ENCODE results near the gene PEAK1. TPM values are rescaled to one million over a fixed set of nuclear protein-coding genes. Genes with fewer than 3 reads are reported as not detected.
A peak's percentile ranks its signal among the peaks of the same experiment; 100 is the strongest.

The PEAK1 gene
- total RNA-seq, 4 donors from 2014 or later: 14.5 to 31.1 (median 25.9) TPM

DNA sequence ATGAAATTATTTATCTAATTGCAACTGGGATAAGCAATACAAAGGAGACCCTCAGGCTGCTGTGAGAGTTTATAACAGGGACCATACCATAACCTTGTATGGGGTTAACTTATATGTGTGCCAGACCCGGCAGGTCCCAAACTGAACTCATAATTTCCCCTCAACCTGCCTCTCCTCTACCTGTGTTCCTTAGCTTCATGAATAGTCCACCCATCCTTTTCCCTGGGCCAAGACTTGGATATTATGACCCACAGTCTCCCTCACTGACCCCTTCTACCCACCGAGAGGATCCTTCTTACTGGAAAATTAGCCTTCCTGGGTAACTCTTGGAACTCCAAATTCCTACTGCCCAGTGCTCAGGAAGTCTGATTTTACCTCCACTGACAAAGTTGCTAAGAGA lies 345.6 kb downstream of the PEAK1 start:
- no peak overlapping the region for H3K27ac ChIP-seq
- TF ChIP-seq POLR2A (IDR thresholded peaks at IDR 0.05): no peak
- TF ChIP-seq EP300 (IDR thresholded peaks at IDR 0.05): no peak
- TF ChIP-seq, protein P1, sequence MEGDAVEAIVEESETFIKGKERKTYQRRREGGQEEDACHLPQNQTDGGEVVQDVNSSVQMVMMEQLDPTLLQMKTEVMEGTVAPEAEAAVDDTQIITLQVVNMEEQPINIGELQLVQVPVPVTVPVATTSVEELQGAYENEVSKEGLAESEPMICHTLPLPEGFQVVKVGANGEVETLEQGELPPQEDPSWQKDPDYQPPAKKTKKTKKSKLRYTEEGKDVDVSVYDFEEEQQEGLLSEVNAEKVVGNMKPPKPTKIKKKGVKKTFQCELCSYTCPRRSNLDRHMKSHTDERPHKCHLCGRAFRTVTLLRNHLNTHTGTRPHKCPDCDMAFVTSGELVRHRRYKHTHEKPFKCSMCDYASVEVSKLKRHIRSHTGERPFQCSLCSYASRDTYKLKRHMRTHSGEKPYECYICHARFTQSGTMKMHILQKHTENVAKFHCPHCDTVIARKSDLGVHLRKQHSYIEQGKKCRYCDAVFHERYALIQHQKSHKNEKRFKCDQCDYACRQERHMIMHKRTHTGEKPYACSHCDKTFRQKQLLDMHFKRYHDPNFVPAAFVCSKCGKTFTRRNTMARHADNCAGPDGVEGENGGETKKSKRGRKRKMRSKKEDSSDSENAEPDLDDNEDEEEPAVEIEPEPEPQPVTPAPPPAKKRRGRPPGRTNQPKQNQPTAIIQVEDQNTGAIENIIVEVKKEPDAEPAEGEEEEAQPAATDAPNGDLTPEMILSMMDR (IDR thresholded peaks at IDR 0.05): no peak
- TF ChIP-seq POLR2AphosphoS5 (IDR thresholded peaks at IDR 0.05): no peak
- WGBS: 92% methylated on average over 2 of the region's 2 CpGs
- no peak for DNase-seq (ENCODE audit: low spot score in 2 of 2)
- no peaks in the 10 kb centered on the region for H3K27me3 ChIP-seq
- no peaks in the 10 kb centered on the region for H3K9me3 ChIP-seq
- H3K4me1 ChIP-seq: peaks cover 12% of the 10 kb centered on the region
- H3K4me3 ChIP-seq: no peak overlapping the region
- H3K36me3 ChIP-seq: no peaks in the 10 kb centered on the region

DNA sequence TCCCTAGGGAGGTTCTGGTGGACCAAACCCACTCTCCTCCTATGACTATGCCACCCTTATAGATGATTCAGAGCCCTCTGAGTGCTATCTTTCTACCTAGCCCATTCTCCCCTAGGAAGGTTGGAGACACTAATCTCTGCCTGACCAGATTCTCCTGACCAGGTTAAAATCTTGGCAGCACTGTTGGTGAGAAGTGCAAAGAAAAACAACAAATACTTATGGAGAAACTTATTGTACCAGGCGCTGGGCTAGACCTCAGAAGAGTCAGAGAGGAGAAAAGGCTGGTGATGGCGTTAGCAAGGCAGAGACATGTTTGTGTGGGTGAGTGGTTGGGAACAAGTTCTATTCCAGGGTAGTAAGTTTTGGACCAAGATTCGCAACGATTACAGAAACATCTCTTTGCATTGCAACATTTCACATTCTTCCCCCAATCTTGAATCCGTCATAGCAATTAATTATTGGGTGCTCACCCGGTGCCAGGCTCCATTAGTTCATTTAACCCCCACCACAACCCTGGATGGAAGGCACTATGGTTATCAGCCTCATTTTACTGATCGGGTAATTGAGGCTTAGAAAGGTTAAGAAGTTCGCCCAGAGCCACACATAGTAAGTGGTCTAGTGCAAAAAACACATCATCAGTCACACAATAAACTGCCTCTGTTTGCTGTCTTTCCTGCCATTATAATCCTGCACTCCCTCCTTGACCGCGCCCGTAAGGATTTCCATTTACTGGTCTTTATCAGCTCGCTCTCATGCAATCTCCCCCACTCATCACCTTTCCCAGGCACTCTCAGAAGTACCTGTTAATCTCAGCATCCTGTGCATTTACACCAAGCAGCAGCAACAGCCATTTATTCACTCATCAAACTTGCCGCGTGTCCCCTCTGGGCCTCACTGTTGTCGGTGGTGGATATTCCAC lies 348.3 kb downstream of the PEAK1 start:
- no peak for TF ChIP-seq EP300 (IDR thresholded peaks at IDR 0.05)
- TF ChIP-seq, protein P1 (IDR thresholded peaks at IDR 0.05): no peak
- TF ChIP-seq POLR2AphosphoS5 (IDR thresholded peaks at IDR 0.05): no peak
- H3K9me3 ChIP-seq: no peaks in the 10 kb centered on the region
- peak overlapping the region; percentile 93 for H3K27ac ChIP-seq
- H3K4me3 ChIP-seq: peak overlapping the region; percentile 91
- H3K27me3 ChIP-seq: no peaks in the 10 kb centered on the region
- no peaks in the 10 kb centered on the region for H3K36me3 ChIP-seq
- H3K4me1 ChIP-seq: peaks cover 34% of the 10 kb centered on the region
- no peak for DNase-seq (ENCODE audit: low spot score in 2 of 2)
- WGBS: 80% methylated on average over 15 of the region's 15 CpGs

DNA sequence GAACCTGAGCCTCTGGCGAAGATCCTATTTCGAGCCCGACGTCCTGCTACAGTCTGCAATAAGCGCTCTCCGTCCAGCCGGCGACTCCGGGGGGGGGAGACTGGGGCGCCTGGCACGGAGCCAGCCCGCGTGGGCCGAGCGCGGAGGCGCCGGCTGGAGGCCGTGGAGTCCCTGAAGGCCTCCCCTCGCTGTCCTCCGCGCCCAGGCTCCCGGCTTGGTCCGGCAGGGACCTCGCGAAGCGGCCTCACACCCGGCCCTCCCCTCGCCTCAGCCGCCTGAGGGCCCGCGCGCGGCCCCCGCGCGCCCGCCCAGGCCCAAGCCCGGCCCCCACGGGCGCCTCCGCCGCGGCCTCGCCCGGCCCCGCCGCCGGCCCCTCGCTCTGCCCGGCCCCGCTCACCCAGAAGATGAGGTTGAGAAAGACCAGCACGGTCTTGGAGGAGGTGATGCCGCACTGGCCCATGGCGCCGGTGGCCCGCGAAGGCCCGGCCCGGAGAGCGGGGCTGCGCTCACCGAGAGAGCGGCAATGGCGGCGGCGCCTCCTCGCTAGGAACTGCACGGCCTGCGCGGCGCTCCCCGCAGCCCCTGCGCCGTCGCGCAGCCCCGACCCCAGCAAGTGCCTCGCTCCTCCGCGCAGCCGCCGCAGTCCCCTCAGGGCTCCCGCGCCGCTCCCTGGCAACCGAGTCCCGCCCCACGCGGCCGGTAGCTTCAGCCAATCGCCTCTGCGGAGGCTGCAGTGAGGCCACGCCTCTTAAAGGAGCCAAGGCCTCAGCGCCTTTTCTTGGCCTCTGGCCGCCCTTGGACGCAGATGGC lies 349.2 kb downstream of the PEAK1 start, which contains the start of gene TSPAN3:
Gene TSPAN3 (minus strand): TSS at position 615 of the 810 bp plus-strand sequence. CDS start 155 bp downstream, at position 460.
- Histone ChIP-seq H3K4me1 (peaks cover 34% of the 10 kb centered on the region), H3K27me3 (no peaks in the 10 kb centered on the region), H3K27ac (peak within 1 kb of the TSS; percentile 93), H3K4me3 (peak within 1 kb of the TSS; percentile 91), H3K9me3 (no peaks in the 10 kb centered on the region), H3K36me3 (no peaks in the 10 kb centered on the region)
- 0% methylated on average over 22 of the region's 97 CpGs for WGBS
- DNase-seq (ENCODE audit: low spot score in 2 of 2): peak; percentile 94 to 95
- TF ChIP-seq, protein P1 (IDR thresholded peaks at IDR 0.05): no peak
- TF ChIP-seq POLR2AphosphoS5 (IDR thresholded peaks at IDR 0.05) (peak in 1 of 3 donors; percentile 9), POLR2A (IDR thresholded peaks at IDR 0.05) (peak in 1 of 2 donors; percentile 84), EP300 (IDR thresholded peaks at IDR 0.05) (no peak)

DNA sequence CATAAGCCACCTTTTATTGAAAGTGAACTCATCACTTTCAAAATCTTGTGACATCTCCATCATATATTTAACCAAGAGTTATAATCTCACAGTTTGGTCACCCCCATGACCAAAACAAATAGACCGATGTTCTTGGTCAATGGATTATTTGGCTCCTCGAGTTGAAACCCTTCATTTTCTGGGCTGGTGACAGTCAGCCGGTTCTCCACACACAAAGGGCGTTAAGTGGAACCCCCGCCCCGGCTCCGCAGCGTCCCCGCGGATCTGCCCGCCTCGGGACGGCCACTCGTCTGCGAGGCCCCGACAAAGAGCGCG lies 349.8 kb downstream of the PEAK1 start:
- H3K9me3 ChIP-seq: no peaks in the 10 kb centered on the region
- H3K27me3 ChIP-seq: no peaks in the 10 kb centered on the region
- H3K4me1 ChIP-seq: peaks cover 34% of the 10 kb centered on the region
- DNase-seq (ENCODE audit: low spot score in 2 of 2): no peak
- TF ChIP-seq, protein P1 (IDR thresholded peaks at IDR 0.05): no peak
- no peak for TF ChIP-seq EP300 (IDR thresholded peaks at IDR 0.05)
- TF ChIP-seq POLR2AphosphoS5 (IDR thresholded peaks at IDR 0.05): no peak
- no peak for TF ChIP-seq POLR2A (IDR thresholded peaks at IDR 0.05)
- H3K36me3 ChIP-seq: no peaks in the 10 kb centered on the region
- WGBS: 0% methylated on average over 18 of the region's 18 CpGs
- peak overlapping the region; percentile 91 for H3K4me3 ChIP-seq
- H3K27ac ChIP-seq: peak overlapping the region; percentile 93

Measured in suprapubic skin (tissue), 4 donors.